PFSK-1 (cell line): ENCODE data around the gene CLK2.
A peak's percentile ranks its signal among the peaks of the same experiment; 100 is the strongest.

ENCODE experiments used
- FOXP2 ChIP-seq: optimal IDR thresholded peaks from 2 replicates; pipeline ENCODE3; 2011; ENCODE audit warnings: borderline replicate concordance, control low read depth, inconsistent platforms; ENCODE audit not compliant: insufficient read depth; ENCODE audit errors: extremely low read length, extremely low read depth
- POLR2AphosphoS5 ChIP-seq: IDR thresholded peaks from 2 replicates; pipeline ENCODE4 v1.6.1; 2012; ENCODE audit warnings: low read depth, mild to moderate bottlenecking, control low read depth, low read length, moderate library complexity
- REST ChIP-seq, 2 experiments: IDR thresholded peaks; 2 replicates each; pipeline versions ENCODE4 v1.6.1 to v1.8.0; 2011 to 2012; ENCODE audit warnings: low read depth in 2 of 2, low read length in 2 of 2, control low read depth in 1 of 2, inconsistent platforms in 1 of 2, mild to moderate bottlenecking in 1 of 2, moderate library complexity in 1 of 2; ENCODE audit not compliant: insufficient read depth in 1 of 2
- SIN3A ChIP-seq: IDR thresholded peaks from 2 replicates; pipeline ENCODE4 v1.6.1; 2012; ENCODE audit warnings: mild to moderate bottlenecking, low read length, moderate library complexity, borderline replicate concordance; ENCODE audit not compliant: insufficient read depth
- TAF1 ChIP-seq: IDR thresholded peaks from 2 replicates; pipeline ENCODE4 v1.6.1; 2012; ENCODE audit warnings: low read length, control low read depth, borderline replicate concordance; ENCODE audit not compliant: insufficient read depth

CLK2 gene

GRCh38 chr1:155263067-155263466 lies 10.2 kb downstream of the CLK2 start:
- TF ChIP-seq SIN3A (no peak), POLR2AphosphoS5 (no peak; the same call in 1 of the 2 replicates), FOXP2 (no peak)

- TF ChIP-seq POLR2AphosphoS5 (peak; percentile 94), SIN3A (peak; percentile 90), FOXP2 (no peak), TAF1 (peak; percentile 71; the same call in 1 of the 2 replicates), REST (IDR thresholded peaks at IDR 0.05; ENCODE audit: insufficient read depth in 1 of 2, low read depth in 2 of 2, low read length in 2 of 2) (0 out of 4 replicates have a peak, but pooled peaks of 1 of the 2 experiments have one; percentile 30)
Measured at GRCh38 chr1:155261852-155262673, 11.2 kb downstream of the CLK2 start, which contains the start of gene SCAMP3. Gene SCAMP3, minus strand, starts transcription at chr1:155262360. Its CDS starts 209 bp downstream, at chr1:155262151.

- TF ChIP-seq SIN3A: no peak
- TF ChIP-seq FOXP2: no peak
- no peak for TF ChIP-seq TAF1
- no peak for TF ChIP-seq REST (IDR thresholded peaks at IDR 0.05; ENCODE audit: insufficient read depth in 1 of 2, low read depth in 2 of 2, low read length in 2 of 2)
- TF ChIP-seq POLR2AphosphoS5: no peak
Measured at GRCh38 chr1:155261493-155261851, 11.8 kb downstream of the CLK2 start.

GRCh38 chr1:155260276-155260675 lies 13.0 kb downstream of the CLK2 start:
- TF ChIP-seq TAF1 (no peak), FOXP2 (no peak), REST (IDR thresholded peaks at IDR 0.05; ENCODE audit: insufficient read depth in 1 of 2, low read depth in 2 of 2, low read length in 2 of 2) (no peak), SIN3A (no peak), POLR2AphosphoS5 (no peak)

- no peak for TF ChIP-seq FOXP2
- no peak for TF ChIP-seq SIN3A
- TF ChIP-seq POLR2AphosphoS5: no peak
- TF ChIP-seq REST (IDR thresholded peaks at IDR 0.05; ENCODE audit: insufficient read depth in 1 of 2, low read depth in 2 of 2, low read length in 2 of 2): no peak
- no peak for TF ChIP-seq TAF1
Measured at GRCh38 chr1:155256058-155256852, 17.0 kb downstream of the CLK2 start.
